HG02852 (cell line): ENCODE data around the gene CDCP1.

ENCODE experiments used
- ATAC-seq: cut with Tn5 transposase; IDR thresholded peaks from one replicate; pipeline ENCODE4 v1.9.1; 2021; ENCODE audit warnings: mild to moderate bottlenecking, moderate library complexity; ENCODE audit not compliant: unreplicated experiment

The CDCP1 gene

DNA sequence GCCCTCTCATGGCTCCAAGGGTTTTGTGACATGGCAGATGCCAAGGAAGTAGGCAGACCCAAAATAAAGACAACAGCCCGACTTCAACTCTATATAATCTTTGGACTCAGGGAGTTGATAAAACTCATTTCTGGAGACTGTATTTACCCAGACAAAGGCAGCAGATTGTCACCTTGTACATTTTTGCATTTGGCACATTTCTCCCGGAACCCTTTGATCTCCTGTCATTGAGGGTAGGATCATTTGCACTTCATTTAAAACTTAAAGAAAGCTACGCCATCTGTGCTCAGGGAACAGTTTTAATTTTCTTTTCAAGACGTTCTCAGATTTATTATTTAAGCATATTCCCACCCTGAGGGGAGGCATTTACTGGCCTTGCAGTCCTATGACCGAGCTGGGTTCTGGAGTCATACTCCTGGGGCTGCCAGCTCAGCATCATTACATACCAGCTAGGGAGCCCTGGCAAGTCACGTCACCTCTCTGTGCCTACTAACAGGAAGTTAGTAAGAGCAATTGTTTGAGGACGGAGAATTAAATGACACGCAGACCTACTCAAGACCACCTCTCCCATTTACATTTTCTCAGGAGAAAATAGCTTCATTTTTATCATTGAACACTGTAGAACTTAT lies 5.9 kb downstream of the CDCP1 start:
- no peak for ATAC-seq

GRCh38 chr3:45139372-45140140 lies 6.6 kb downstream of the CDCP1 start:
- no peak for ATAC-seq

DNA sequence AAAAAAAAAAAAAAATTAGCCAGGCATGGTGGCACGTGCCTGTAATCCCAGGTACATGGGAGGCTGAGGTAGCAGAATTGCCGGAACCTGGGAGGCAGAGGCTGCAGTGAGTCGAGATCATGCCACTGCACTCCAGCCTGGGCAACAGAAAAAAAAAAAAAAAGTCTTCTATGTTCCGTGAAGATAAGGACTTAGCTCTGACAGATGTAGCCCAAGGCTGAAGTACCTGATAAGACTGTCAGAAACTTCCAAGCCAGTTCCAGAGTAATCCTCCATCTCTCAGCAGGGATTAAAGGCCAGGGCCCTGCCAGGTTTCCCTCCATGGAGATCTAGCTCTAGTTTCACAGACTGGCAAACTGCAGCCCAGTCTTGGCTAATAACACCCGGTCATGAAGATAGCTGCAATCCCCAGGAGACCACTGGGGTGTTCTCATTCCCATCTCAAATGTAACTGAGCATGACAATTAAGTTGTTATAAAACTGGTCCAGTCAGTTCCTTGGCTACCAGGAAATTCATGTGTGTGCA lies 8.5 kb downstream of the CDCP1 start:
- ATAC-seq = no peak

DNA sequence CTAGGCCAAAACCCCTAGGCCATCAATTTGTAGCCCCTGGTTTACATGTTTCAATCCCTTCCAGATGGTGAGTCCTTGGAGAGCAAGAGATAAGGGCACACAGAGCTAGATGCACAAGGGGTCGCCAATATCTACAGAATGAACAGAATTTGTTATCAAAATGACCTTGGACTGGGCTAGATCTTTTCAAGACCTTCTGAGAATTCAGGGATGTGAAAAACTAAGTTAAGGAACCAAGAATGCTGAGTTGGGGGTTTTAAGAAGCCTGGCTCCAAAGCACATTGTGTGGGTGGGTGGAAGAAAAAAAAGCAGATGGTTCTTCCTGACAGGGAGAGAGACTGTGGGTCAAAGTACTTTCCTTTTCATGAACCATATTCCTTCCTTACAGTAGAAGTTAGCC lies 10.2 kb downstream of the CDCP1 start:
- ATAC-seq = no peak

GRCh38 chr3:45134758-45135521 lies 11.2 kb downstream of the CDCP1 start:
- ATAC-seq = no peak

- no peak for ATAC-seq
These were observed 13.5 kb downstream of the CDCP1 start for GRCh38 chr3:45132568-45133211.

DNA sequence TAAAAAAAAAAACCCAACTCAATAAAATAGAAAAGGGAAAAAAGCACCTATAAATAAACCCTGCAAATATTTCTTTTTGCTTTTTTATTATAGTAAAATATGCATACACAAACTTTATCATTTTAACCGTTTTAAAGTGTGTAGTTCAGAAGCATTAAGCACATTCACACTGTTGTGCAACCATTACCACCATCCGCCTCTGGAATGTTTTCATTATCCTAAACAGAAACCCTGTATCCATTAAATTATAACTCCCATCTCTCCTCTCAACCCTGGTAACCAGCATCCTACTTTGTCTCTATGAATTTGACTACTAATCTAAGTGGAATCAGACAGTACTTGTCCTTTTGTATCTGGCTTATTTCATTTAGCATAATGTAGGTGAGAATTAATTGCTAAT lies 15.0 kb downstream of the CDCP1 start:
- ATAC-seq = no peak

DNA sequence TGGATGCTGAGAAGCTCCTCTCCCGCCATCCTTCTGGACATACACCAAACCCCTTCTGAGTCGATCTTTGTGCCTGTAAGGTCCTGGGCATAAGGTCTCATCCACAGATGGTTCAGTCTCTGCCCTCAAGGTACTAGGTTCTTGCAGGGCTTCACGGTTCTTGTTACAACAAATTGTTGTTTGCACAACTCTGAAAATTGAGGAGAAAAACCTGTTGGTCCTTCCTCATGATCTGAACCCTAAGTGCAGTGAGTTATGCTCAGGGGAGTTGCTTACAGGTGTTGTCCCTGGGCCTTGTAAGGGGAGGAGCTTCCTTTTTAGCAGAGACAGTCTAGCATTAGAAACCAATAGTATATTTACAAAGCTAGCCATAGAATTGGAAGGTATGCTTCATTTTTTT lies 15.7 kb downstream of the CDCP1 start:
- ATAC-seq = no peak

DNA sequence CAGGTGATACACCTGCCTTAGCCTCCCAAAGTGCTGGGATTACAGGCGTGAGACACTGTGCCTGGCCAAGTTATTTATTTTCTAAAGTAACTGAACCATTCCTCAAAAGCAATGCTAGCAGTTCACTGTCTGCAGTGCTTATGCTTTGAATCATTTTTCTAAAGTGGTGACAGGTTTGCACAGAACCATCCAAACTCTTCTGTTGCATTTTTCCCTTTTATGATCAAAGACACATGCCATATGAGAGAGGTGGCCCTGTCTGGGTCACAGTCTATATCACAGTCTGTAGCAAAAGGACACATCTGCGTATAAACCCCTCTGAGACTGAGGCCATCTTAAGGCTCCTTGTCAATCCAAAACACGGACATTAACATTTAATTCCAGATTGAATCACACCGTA lies 17.2 kb downstream of the CDCP1 start:
- ATAC-seq = no peak

- ATAC-seq = no peak
These were observed 18.9 kb downstream of the CDCP1 start for GRCh38 chr3:45127130-45127822.

- no peak for ATAC-seq
These were observed 19.4 kb downstream of the CDCP1 start for GRCh38 chr3:45126730-45127129.

- no peak for ATAC-seq
These were observed 20.6 kb downstream of the CDCP1 start for GRCh38 chr3:45125550-45126026.

GRCh38 chr3:45124956-45125355 lies 21.2 kb downstream of the CDCP1 start:
- no peak for ATAC-seq

DNA sequence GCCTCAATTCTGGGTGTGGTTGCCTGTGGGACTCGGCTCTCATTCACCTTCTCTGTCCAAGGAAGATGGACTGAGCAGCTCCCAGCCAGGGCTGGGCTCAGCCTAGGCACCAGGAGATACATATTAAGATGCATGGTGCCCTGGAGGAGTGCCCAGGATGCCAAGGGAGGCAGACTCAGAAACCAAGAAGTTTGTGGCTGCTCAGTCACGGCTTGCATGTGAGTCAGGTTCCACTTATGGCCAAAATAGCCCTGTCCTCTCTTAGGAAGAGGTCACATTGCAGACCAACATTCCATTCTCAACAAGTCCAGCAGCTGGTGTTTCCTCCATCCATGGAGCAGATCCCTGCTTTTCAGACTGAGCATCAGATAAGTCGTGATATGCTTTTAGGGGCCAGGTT lies 21.8 kb downstream of the CDCP1 start:
- no peak for ATAC-seq

GRCh38 chr3:45123581-45124269 lies 22.5 kb downstream of the CDCP1 start:
- ATAC-seq = no peak

DNA sequence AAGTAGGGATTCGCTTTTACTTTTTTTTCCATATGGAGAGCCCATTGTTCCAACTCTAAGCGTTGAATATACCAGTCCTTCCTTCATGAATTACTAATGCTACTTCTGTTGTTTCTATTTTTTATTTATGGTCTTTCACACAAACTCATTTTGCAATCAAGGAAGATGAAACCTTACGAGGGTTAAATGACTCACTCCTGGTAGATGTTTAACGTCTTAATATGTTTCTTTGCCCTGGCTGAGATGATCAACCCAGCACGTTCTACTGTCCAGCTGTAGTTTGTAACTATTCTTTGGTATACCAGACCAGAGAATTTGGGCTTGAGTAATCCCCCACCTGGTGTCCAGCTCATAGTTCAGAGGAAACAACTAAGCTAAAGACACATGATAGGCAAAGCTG lies 23.1 kb downstream of the CDCP1 start:
- no peak for ATAC-seq

DNA sequence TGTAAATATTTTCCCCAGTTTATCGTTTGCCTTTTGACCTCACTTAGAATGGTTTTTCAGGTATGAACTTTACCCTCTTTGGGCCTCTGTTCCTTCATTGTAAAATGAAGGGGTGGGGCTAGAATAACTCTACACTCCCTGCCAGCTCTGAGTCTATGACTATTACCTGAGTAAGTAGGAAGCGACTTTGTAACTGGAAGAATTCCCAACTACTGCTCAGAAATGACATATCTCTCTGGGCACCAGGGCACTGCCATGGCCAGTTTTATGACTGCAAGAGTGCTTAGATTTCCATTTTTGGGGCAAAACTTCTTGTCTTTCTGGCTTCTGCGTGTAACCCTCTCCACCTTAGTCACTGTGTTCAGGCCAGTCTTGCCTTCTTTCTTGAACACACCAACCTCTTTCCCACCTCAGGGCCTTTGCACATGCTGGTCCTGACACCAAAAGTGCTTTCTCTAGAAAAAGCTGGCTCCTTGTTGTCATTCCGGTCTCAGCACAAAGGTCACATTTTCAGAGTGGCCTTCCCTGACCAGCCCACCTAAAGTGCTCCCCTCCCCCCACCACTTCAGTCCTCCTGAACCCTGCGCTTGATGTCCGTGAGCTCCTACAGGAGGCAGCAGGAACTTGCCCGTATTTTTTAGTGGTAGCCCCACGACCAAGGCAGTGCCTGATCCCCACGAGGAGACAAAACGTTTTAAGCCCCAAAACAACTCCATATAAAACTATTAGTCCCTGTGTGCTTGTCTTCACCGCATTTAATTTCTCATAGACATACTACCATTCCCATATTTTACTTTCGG lies 25.6 kb downstream of the CDCP1 start:
- ATAC-seq = no peak

GRCh38 chr3:45119824-45120358 lies 26.3 kb downstream of the CDCP1 start:
- no peak for ATAC-seq

DNA sequence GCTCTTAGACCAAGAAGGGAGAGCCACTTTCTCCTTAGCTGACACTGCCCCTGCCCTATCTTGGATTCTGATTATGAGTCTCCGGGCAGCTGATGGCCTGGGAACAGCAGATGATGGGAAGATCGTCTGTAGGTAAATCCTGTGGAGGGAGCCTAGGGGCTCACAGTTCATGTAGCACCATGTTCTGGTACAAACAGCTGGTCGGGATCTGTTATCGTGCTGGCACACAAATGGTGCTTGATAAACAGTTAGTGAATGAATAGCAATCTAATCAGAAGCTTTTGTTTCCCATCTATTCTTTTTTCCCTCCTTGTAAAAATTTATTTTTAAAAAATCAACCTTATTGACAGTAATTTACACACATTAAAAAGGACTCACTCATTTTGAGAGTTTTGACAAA lies 26.8 kb downstream of the CDCP1 start:
- no peak for ATAC-seq
